Loucy (cell line): ENCODE results near the gene SMARCAD1.
"Not testable (repeated sequence)": the region's sequence is repeated elsewhere in the genome, so short reads cannot be mapped to it uniquely, and the experiment has no call there.

Experiments used
- H2AFZ ChIP-seq: fragments of 200-600 bp; sonication (generic); 2 replicates; pipeline ENCODE4 v1.6.0; 2016; ENCODE audit warnings: antibody characterized with exemption, mild to moderate bottlenecking, low read length, moderate library complexity
- H3F3A ChIP-seq: fragments of 200-600 bp; 2 replicates; pipeline ENCODE4 v1.6.0; 2016; ENCODE audit warnings: antibody characterized with exemption, low read depth, mild to moderate bottlenecking
- H3K27me3 ChIP-seq: fragments of 200-600 bp; sonication (generic); 2 replicates; pipeline ENCODE4 v1.6.1; 2014; ENCODE audit warnings: low read length, mild to moderate bottlenecking; ENCODE audit not compliant: insufficient read depth, poor library complexity, severe bottlenecking
- H3K36me3 ChIP-seq: fragments of 200-600 bp; sonication (generic); 2 replicates; pipeline ENCODE4 v1.6.1; 2016; ENCODE audit warnings: low read length; ENCODE audit not compliant: insufficient read depth
- H3K4me1 ChIP-seq: fragments of 200-600 bp; sonication (generic); 2 replicates; pipeline ENCODE4 v1.5.1; 2014; ENCODE audit warnings: low read length, mild to moderate bottlenecking; ENCODE audit not compliant: insufficient read depth, poor library complexity, severe bottlenecking
- H3K4me2 ChIP-seq: fragments of 200-600 bp; sonication (generic); 2 replicates; pipeline ENCODE4 v1.6.0; 2014; ENCODE audit warnings: antibody characterized with exemption, low read length, low read depth, mild to moderate bottlenecking; ENCODE audit not compliant: poor library complexity, severe bottlenecking
- H3K4me3 ChIP-seq: fragments of 200-600 bp; sonication (generic); 2 replicates; pipeline ENCODE4 v1.5.1; 2014; ENCODE audit warnings: low read length, mild to moderate bottlenecking, mixed read lengths; ENCODE audit not compliant: poor library complexity, severe bottlenecking
- H3K79me2 ChIP-seq: fragments of 200-600 bp; sonication (generic); 2 replicates; pipeline ENCODE4 v1.6.1; 2014; ENCODE audit warnings: low read length; ENCODE audit not compliant: insufficient read depth
- H3K9ac ChIP-seq: fragments of 200-600 bp; sonication (generic); 2 replicates; pipeline ENCODE4 v1.6.0; 2014; ENCODE audit warnings: mild to moderate bottlenecking, low read depth, low read length, moderate library complexity; ENCODE audit not compliant: poor library complexity, severe bottlenecking
- H3K9me2 ChIP-seq: fragments of 200-600 bp; sonication (generic); replicated peaks from 2 replicates; pipeline ENCODE4 v1.6.1; 2016; ENCODE audit warnings: low read depth, low read length, mixed read lengths
- H3K9me3 ChIP-seq: fragments of 200-600 bp; sonication (generic); 2 replicates; pipeline ENCODE4 v1.6.1; 2014; ENCODE audit warnings: mild to moderate bottlenecking, antibody characterized with exemption, low read length, low read depth; ENCODE audit not compliant: insufficient read depth
- H4K20me1 ChIP-seq: fragments of 200-600 bp; sonication (generic); 2 replicates; pipeline ENCODE4 v1.6.0; 2014; ENCODE audit warnings: antibody characterized with exemption, low read length, mild to moderate bottlenecking; ENCODE audit not compliant: insufficient read depth, poor library complexity, severe bottlenecking
- CTCF ChIP-seq: fragments of 200-600 bp; sonication (generic); conservative IDR thresholded peaks from 2 replicates; pipeline ENCODE4 v1.5.1; 2014; ENCODE audit warnings: mild to moderate bottlenecking, antibody characterized with exemption, low read length
- EZH2phosphoT487 ChIP-seq: fragments of 200-600 bp; IDR thresholded peaks from 2 replicates; pipeline ENCODE4 v1.6.1; 2018; ENCODE audit warnings: antibody characterized with exemption, mild to moderate bottlenecking, moderate library complexity, borderline replicate concordance

The SMARCAD1 gene

GRCh38 chr4:94336303-94336702 lies 128.6 kb downstream of the SMARCAD1 start:
- peak overlapping the region; percentile 14 for H3K4me2 ChIP-seq
- no peak overlapping the region for H3K9ac ChIP-seq
- no peaks in the 10 kb centered on the region for H4K20me1 ChIP-seq
- H3K36me3 ChIP-seq = no peaks in the 10 kb centered on the region
- no peaks in the 10 kb centered on the region for H3K27me3 ChIP-seq
- peaks cover 8% of the 10 kb centered on the region for H3K79me2 ChIP-seq
- no peaks in the 10 kb centered on the region for H3K9me3 ChIP-seq
- no peak overlapping the region for H2AFZ ChIP-seq
- peaks cover 16% of the 10 kb centered on the region for H3F3A ChIP-seq
- peaks cover 56% of the 10 kb centered on the region for H3K4me1 ChIP-seq
- no peak for TF ChIP-seq CTCF
- TF ChIP-seq EZH2phosphoT487 = no peak
- H3K4me3 ChIP-seq = no peak overlapping the region
- H3K9me2 ChIP-seq = no peaks in the 10 kb centered on the region

GRCh38 chr4:94336791-94337190 lies 129.1 kb downstream of the SMARCAD1 start:
- peaks cover 16% of the 10 kb centered on the region for H3F3A ChIP-seq
- H3K4me3 ChIP-seq, H3K36me3 ChIP-seq, H3K9ac ChIP-seq, H3K9me3 ChIP-seq, H3K9me2 ChIP-seq, H4K20me1 ChIP-seq, H2AFZ ChIP-seq, H3K27me3 ChIP-seq: not testable (repeated sequence)
- H3K4me1 ChIP-seq = peaks cover 61% of the 10 kb centered on the region
- peaks cover 13% of the 10 kb centered on the region for H3K79me2 ChIP-seq
- peak overlapping the region; percentile 14 for H3K4me2 ChIP-seq

- Histone ChIP-seq H3K4me2 (peak overlapping the region; percentile 64), H3K9me2 (no peaks in the 10 kb centered on the region), H3K79me2 (peaks cover 16% of the 10 kb centered on the region), H4K20me1 (no peaks in the 10 kb centered on the region), H2AFZ (peak overlapping the region; percentile 31; the same call in 1 of the 2 replicates), H3F3A (peaks cover 16% of the 10 kb centered on the region), H3K4me3 (peak overlapping the region; percentile 59), H3K9me3 (no peaks in the 10 kb centered on the region), H3K27me3 (no peaks in the 10 kb centered on the region), H3K36me3 (no peaks in the 10 kb centered on the region), H3K9ac (peak overlapping the region; percentile 68), H3K4me1 (peaks cover 73% of the 10 kb centered on the region)
- TF ChIP-seq CTCF (no peak), EZH2phosphoT487 (0 out of 2 replicates have a peak, but pooled peaks have one; percentile 38)
These were observed 131.2 kb downstream of the SMARCAD1 start for GRCh38 chr4:94338681-94339351.

- no peaks in the 10 kb centered on the region for H3K27me3 ChIP-seq
- H3K4me3 ChIP-seq = peak overlapping the region; percentile 59
- no peaks in the 10 kb centered on the region for H3K36me3 ChIP-seq
- peak overlapping the region; percentile 68 for H3K9ac ChIP-seq
- peaks cover 75% of the 10 kb centered on the region for H3K4me1 ChIP-seq
- no peak for TF ChIP-seq EZH2phosphoT487
- TF ChIP-seq CTCF = no peak
- H2AFZ ChIP-seq = peak overlapping the region; percentile 17; the same call in 1 of the 2 replicates
- H3K9me3 ChIP-seq = no peaks in the 10 kb centered on the region
- H3K79me2 ChIP-seq = peaks cover 16% of the 10 kb centered on the region
- H3K9me2 ChIP-seq = no peaks in the 10 kb centered on the region
- H4K20me1 ChIP-seq = no peaks in the 10 kb centered on the region
- H3F3A ChIP-seq = peaks cover 16% of the 10 kb centered on the region
- peak overlapping the region; percentile 64 for H3K4me2 ChIP-seq
These were observed 132.1 kb downstream of the SMARCAD1 start for GRCh38 chr4:94339779-94340178.
